Adrenal gland (tissue), 5 donors: ENCODE measurements around the gene MCHR1.

Experiments
- CTCF ChIP-seq, 6 experiments: fragments of 450-650 bp in 4 of 6; fragments of 200-600 bp in 2 of 6; sonication (generic) in 1 of 6; IDR thresholded peaks; 1 replicate in 5 of 6; 2 replicates in 1 of 6; pipeline versions ENCODE4 v1.5.1 to v1.8.0; 2016 to 2021; ENCODE audit warnings: antibody characterized with exemption in 6 of 6, mild to moderate bottlenecking in 2 of 6, moderate library complexity in 1 of 6
- POLR2A ChIP-seq, 2 donors: fragments of 450-650 bp; IDR thresholded peaks; one replicate each; pipeline ENCODE4 v1.6.1; 2017; ENCODE audit warnings: antibody characterized with exemption in 2 of 2, mild to moderate bottlenecking in 2 of 2, moderate library complexity in 1 of 2
- donor health status: DM: no; HTN: no; CAD: no.

- no peak for TF ChIP-seq CTCF (IDR thresholded peaks at IDR 0.05)
- TF ChIP-seq POLR2A (IDR thresholded peaks at IDR 0.05), result no peak
These were observed 28.2 kb upstream of the MCHR1 start for GRCh38 chr22:40651057-40651456.
